ENCODE data around the gene MAB21L2.

DNA sequence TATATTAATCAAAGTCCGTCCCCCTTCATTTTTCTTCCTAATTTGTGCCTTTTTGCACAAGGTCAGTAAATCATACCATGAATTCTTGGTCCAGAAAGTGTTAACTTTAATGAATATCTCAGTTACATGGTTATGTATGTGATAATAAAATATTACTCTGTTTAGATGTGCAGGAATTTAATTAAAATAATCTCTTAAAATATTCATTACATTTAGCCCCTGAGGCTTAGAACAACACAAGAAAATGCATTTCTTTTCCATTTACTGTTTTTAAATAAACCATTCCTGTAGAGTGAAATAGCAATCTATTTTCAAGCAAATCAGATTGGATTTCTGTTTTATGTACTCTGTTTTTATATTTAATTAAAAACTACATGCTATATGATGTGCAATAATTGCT, 17.6 kb downstream of the MAB21L2 start:
- TF ChIP-seq ZNF544 (tag by site-specific recombination; IDR thresholded peaks at IDR 0.05), result no peak
- no peak for TF ChIP-seq MYNN (tag by site-specific recombination; IDR thresholded peaks at IDR 0.05; ENCODE audit: borderline replicate concordance)
- no peak for TF ChIP-seq CTCF (tag by site-specific recombination; IDR thresholded peaks at IDR 0.05)
- TF ChIP-seq IKZF3 (tag by site-specific recombination; IDR thresholded peaks at IDR 0.05), result no peak

Measured in HEK293 (cell line).